ENCODE data around the gene FRMD4B.

- TF ChIP-seq, protein P1, sequence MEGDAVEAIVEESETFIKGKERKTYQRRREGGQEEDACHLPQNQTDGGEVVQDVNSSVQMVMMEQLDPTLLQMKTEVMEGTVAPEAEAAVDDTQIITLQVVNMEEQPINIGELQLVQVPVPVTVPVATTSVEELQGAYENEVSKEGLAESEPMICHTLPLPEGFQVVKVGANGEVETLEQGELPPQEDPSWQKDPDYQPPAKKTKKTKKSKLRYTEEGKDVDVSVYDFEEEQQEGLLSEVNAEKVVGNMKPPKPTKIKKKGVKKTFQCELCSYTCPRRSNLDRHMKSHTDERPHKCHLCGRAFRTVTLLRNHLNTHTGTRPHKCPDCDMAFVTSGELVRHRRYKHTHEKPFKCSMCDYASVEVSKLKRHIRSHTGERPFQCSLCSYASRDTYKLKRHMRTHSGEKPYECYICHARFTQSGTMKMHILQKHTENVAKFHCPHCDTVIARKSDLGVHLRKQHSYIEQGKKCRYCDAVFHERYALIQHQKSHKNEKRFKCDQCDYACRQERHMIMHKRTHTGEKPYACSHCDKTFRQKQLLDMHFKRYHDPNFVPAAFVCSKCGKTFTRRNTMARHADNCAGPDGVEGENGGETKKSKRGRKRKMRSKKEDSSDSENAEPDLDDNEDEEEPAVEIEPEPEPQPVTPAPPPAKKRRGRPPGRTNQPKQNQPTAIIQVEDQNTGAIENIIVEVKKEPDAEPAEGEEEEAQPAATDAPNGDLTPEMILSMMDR (IDR thresholded peaks at IDR 0.05), result no peak
- TF ChIP-seq POLR2A (IDR thresholded peaks at IDR 0.05), result no peak
Observed at GRCh38 chr3:69241769-69242168, 144.1 kb downstream of the FRMD4B start.

All from adrenal gland (tissue), 5 donors.